Ramos (cell line): ENCODE measurements around the gene PLPPR3.

Experiments used
- in situ Hi-C: fragments of 300-500 bp; cut with MboI; formaldehyde crosslinking; loops from one replicate; pipeline ENCODE4 v1.14.3; 2022; ENCODE audit warnings: low sequenced_read_pairs; ENCODE audit not compliant: unreplicated experiment

PLPPR3 gene

GRCh38 chr19:821825-822503, at the start of gene PLPPR3:
PLPPR3 (minus strand) TSS chr19:821955; CDS start chr19:821559, 396 bp downstream.
- in situ Hi-C loops: no loop called here

GRCh38 chr19:870963-871401, 49.2 kb upstream of the PLPPR3 start:
- in situ Hi-C loops: no loop called here

DNA sequence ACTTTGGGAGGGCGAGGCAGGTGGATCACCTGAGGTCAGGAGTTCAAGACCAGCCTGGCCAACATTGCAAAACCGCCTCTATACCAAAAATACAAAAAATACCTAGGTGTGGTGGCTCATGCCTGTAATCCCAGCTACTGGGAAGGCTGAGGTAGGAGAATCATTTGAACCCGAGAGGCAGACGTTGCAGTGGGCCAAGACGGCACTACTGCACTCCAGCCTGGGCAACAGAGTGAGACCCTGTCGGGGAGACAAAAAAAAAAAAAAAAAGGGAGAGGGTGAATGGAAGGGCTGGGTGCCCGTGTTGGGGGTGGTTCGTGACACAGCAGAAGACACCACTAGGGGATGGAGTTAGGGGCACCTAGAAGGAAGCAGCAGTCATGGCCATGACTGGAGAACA, 48.6 kb upstream of the PLPPR3 start:
- in situ Hi-C loops: no loop called here

- in situ Hi-C loops: no loop called here
Measured at GRCh38 chr19:869245-870177, 47.8 kb upstream of the PLPPR3 start.

- in situ Hi-C loops: no loop called here
Measured at GRCh38 chr19:868458-869244, 46.9 kb upstream of the PLPPR3 start.

GRCh38 chr19:867855-868457, 46.2 kb upstream of the PLPPR3 start:
- in situ Hi-C loops: no loop called here

- in situ Hi-C loops: no loop called here
Measured at GRCh38 chr19:867301-867793, 45.6 kb upstream of the PLPPR3 start.

DNA sequence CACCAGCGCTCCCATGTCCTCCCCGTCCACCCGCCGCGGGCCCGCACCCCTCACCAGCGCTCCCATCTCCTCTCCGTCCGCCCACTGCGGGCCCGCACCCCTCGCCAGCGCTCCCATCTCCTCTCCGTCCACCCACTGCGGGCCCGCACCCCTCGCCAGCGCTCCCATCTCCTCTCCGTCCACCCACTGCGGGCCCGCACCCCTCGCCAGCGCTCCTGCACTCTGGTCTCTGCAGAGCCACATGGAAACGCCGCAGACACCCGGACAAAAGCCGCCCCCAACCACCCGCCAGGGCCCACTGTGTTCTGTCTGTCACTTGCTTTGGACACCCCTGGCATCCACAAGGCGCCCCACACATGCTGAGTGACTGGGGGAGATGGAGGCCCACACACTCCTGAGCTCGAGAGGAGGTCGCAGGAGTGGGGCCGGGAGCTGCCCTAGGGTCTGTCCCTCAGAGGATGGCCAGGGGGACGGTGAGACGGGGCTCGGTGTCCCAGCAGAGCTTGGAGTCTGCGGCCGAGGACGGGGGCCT, 45.1 kb upstream of the PLPPR3 start:
- in situ Hi-C loops: no loop called here

DNA sequence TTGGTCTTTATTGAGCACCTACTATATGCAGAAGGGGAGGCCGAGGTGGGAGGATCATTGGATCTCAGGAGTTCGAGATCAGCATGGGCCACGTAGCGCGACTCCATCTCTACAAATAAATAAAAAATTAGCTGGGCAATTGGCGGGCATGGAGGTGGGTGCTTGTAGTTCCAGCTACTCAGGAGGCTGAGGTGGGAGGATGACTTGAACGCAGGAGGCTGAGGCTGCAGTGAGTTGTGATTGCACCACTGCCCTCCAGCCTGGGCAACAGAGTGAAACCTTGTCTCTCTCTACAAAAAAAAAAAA, 41.5 kb upstream of the PLPPR3 start:
- in situ Hi-C loops: no loop called here

- in situ Hi-C loops: no loop called here
Measured at GRCh38 chr19:862581-863314, 41.0 kb upstream of the PLPPR3 start.

- in situ Hi-C loops: no loop called here
Measured at GRCh38 chr19:861756-862580, 40.2 kb upstream of the PLPPR3 start.

DNA sequence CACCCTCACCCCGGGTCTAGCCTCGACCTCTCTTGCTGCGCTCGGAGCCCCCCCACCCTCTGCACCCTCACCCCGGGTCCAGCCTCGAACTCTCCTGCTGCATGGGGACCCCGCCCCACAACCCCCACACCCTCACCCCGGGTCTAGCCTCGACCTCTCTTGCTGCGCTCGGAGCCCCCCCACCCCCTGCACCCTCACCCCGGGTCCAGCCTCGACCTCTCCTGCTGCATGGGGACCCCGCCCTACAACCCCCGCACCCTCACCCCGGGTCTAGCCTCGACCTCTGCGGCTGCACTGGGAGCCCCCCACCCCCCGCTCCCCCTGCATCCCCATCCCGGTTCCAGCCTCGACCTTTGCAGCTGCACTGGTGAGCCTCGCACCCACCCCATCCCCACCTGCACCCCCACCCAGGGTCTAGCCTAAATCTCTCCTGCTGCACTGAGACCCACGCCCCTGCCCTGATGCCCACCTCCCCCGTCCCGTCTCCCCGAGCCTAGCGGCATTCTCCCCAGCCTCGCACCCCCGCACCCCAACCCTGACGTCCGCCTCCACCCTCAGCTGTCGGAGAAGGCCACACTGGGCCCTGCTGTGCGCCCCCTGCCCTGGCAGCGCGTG, 39.5 kb upstream of the PLPPR3 start:
- in situ Hi-C loops: no loop called here

DNA sequence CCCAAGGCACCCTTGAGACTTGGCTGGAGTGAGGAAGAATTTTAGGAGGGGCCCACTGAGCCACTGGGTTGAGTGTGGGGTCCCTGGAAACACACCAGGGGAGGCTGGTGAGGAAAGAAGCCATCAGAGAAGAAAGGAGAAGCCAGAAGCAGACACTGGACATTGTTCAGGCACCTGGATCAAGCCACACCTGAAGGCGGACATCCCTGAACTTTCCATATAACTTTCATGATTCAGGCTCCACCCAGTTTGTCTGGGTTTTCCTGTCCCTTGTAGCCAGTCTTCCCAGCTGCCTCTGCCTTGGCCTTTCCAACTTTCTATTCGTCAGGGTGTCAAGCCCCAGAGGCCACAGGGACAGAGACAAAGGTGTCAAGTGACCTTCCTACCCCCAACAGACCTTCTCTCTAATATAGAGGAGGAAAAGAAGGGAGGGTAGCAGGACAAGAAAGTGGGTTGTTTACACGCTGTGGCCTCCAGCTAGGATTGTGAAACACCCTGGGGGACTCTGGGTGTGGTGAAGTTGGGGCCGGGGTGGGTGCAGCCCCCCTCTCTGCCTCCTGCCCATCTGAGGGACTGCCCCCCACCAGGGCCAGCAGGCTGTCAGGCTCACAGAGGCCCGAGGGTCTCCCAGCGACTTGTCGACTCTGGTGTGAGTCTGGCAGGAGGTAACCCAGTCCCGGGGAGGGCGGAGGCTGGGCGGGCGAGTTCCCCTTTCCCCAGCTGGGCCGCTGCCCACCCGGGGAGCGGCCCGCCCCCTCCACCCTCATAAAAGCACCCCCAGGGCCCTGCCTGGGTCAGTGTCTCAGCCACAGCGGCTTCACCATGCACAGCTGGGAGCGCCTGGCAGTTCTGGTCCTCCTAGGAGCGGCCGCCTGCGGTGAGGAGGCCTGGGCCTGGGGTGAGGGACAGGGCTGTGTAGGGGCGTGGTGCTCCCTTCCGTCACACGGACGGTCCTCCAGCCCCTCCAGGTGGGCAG, 37.4 kb upstream of the PLPPR3 start, which contains the start of gene CFD:
Gene CFD (plus strand): TSS at position 797 of the 976 bp plus-strand sequence. CDS start 26 bp downstream, at position 823.
- in situ Hi-C loops: loop anchor here (5.0 to 10.0 kb wide), 2 partner anchors 63 to 126 kb away; partner anchors contain the start of gene WDR18

DNA sequence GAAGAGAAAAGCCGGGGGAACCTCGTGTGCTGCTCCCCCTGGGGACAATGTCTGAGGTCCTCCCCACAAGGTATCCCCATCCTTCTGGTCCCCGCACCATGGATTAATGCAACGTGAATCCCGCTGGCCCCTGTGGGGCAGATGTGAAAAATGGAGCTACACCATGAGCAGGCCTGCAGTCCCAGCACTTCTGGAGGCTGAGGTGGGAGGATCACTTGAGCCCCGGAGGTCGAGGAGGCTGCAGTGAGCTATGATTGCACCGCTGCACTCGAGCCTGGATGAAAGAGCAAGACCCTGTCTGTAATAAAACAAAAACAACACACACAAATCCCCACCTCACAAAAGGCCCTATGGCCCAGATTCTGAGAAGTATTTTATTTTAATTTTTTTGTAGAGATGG, 36.5 kb upstream of the PLPPR3 start:
- in situ Hi-C loops: loop anchor here (5.0 to 10.0 kb wide), 2 partner anchors 64 to 127 kb away; partner anchors contain the start of gene WDR18

GRCh38 chr19:855566-856120, 33.9 kb upstream of the PLPPR3 start:
- in situ Hi-C loops: loop anchor here (5.0 to 10.0 kb wide), 2 partner anchors 67 to 129 kb away; partner anchors contain the start of gene WDR18

DNA sequence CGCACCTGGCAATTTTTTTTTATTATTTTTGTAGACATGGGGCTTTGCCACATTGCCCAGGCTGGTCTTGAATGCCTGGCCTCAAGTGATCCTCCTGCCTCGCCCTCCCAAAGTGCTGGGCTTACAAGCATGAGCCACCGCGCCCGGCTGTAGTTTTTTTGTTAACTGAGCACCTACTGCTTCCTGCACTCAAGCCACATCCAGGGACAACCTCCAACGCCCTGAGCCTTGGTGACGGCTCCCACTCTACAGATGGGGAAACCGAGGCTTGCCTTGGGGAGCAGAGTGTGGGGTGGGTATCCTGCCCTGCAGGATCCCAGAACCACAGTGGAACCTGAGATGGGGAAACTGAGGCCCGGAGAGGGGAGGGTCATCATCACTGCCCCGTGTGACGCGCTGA, 33.4 kb upstream of the PLPPR3 start:
- in situ Hi-C loops: loop anchor here (5.0 to 10.0 kb wide), 2 partner anchors 67 to 130 kb away; partner anchors contain the start of gene WDR18
